HEK293 (cell line): ENCODE measurements around the gene PRSS3.

Source experiments
- BCL11A ChIP-seq: fragments of 450-650 bp; formaldehyde crosslinking; IDR thresholded peaks from 2 replicates; pipeline ENCODE4 v1.5.1; 2016; ENCODE audit warnings: low read depth, missing biosample characterization, missing genetic modification characterization
- ELK4 ChIP-seq: IDR thresholded peaks from 2 replicates; pipeline ENCODE4 v1.6.1; 2011; ENCODE audit warnings: mild to moderate bottlenecking, low read depth, low read length, borderline replicate concordance
- GLI4 ChIP-seq: fragments of 450-650 bp; formaldehyde crosslinking; IDR thresholded peaks from 2 replicates; pipeline ENCODE4 v1.5.1; 2016; ENCODE audit warnings: missing biosample characterization, missing genetic modification characterization
- HIC1 ChIP-seq: fragments of 450-650 bp; formaldehyde crosslinking; IDR thresholded peaks from 2 replicates; pipeline ENCODE4 v1.5.1; 2016; ENCODE audit warnings: missing biosample characterization, missing genetic modification characterization
- HOXA7 ChIP-seq: sonication (generic); formaldehyde crosslinking; IDR thresholded peaks from 2 replicates; pipeline ENCODE4 v1.8.1; 2022; ENCODE audit warnings: missing genetic modification reagents, borderline replicate concordance
- IKZF3 ChIP-seq: fragments of 450-650 bp; IDR thresholded peaks from 2 replicates; pipeline ENCODE4 v1.5.0; 2018; ENCODE audit warnings: missing biosample characterization, mild to moderate bottlenecking, missing genetic modification characterization, moderate library complexity
- MYNN ChIP-seq: fragments of 450-650 bp; formaldehyde crosslinking; IDR thresholded peaks from 2 replicates; pipeline ENCODE4 v1.5.1; 2016; ENCODE audit warnings: missing biosample characterization, missing genetic modification characterization, borderline replicate concordance
- PRDM10 ChIP-seq: fragments of 450-650 bp; formaldehyde crosslinking; IDR thresholded peaks from 2 replicates; pipeline ENCODE4 v1.5.1; 2016; ENCODE audit warnings: missing biosample characterization, missing genetic modification characterization
- PRDM4 ChIP-seq: fragments of 450-650 bp; formaldehyde crosslinking; IDR thresholded peaks from 2 replicates; pipeline ENCODE4 v1.5.1; 2017; ENCODE audit warnings: missing biosample characterization, missing genetic modification characterization
- SALL2 ChIP-seq: fragments of 450-650 bp; formaldehyde crosslinking; IDR thresholded peaks from 2 replicates; pipeline ENCODE4 v1.5.0; 2017; ENCODE audit warnings: missing biosample characterization, mild to moderate bottlenecking, missing genetic modification characterization, borderline replicate concordance
- SP2 ChIP-seq: fragments of 450-650 bp; formaldehyde crosslinking; IDR thresholded peaks from 2 replicates; pipeline ENCODE4 v1.5.1; 2016; ENCODE audit warnings: missing biosample characterization, missing genetic modification characterization
- SP7 ChIP-seq: fragments of 450-650 bp; formaldehyde crosslinking; IDR thresholded peaks from 2 replicates; pipeline ENCODE4 v1.5.1; 2016; ENCODE audit warnings: missing biosample characterization, missing genetic modification characterization
- ZBTB20 ChIP-seq: fragments of 450-650 bp; formaldehyde crosslinking; IDR thresholded peaks from 2 replicates; pipeline ENCODE4 v1.5.1; 2016; ENCODE audit warnings: missing biosample characterization, missing genetic modification characterization
- ZBTB26 ChIP-seq: fragments of 450-650 bp; formaldehyde crosslinking; optimal IDR thresholded peaks from 2 replicates; pipeline ENCODE3; 2016; ENCODE audit warnings: missing biosample characterization, mild to moderate bottlenecking, missing genetic modification characterization
- ZNF362 ChIP-seq: fragments of 450-650 bp; formaldehyde crosslinking; IDR thresholded peaks from 2 replicates; pipeline ENCODE4 v1.5.1; 2016; ENCODE audit warnings: missing biosample characterization, missing genetic modification characterization
- ZNF366 ChIP-seq: fragments of 450-650 bp; formaldehyde crosslinking; conservative IDR thresholded peaks from 2 replicates; pipeline ENCODE4 v1.5.1; 2016; ENCODE audit warnings: missing biosample characterization, missing genetic modification characterization
- ZNF391 ChIP-seq: fragments of 450-650 bp; formaldehyde crosslinking; IDR thresholded peaks from 2 replicates; pipeline ENCODE4 v1.5.1; 2016; ENCODE audit warnings: low read depth, missing biosample characterization, missing genetic modification characterization, borderline replicate concordance
- ZNF488 ChIP-seq: fragments of 450-650 bp; formaldehyde crosslinking; IDR thresholded peaks from 2 replicates; pipeline ENCODE4 v1.5.1; 2016; ENCODE audit warnings: missing biosample characterization, missing genetic modification characterization
- ZNF785 ChIP-seq: fragments of 450-650 bp; formaldehyde crosslinking; IDR thresholded peaks from 2 replicates; pipeline ENCODE4 v1.5.1; 2016; ENCODE audit warnings: missing biosample characterization, missing genetic modification characterization
- ZSCAN4 ChIP-seq: fragments of 450-650 bp; formaldehyde crosslinking; IDR thresholded peaks from 2 replicates; pipeline ENCODE4 v1.5.1; 2017; ENCODE audit warnings: missing biosample characterization, missing genetic modification characterization
- ZSCAN5A ChIP-seq: fragments of 450-650 bp; formaldehyde crosslinking; IDR thresholded peaks from 2 replicates; pipeline ENCODE4 v1.5.1; 2016; ENCODE audit warnings: missing biosample characterization, missing genetic modification characterization
- ZXDB ChIP-seq: fragments of 450-650 bp; formaldehyde crosslinking; IDR thresholded peaks from 2 replicates; pipeline ENCODE4 v1.5.1; 2016; ENCODE audit warnings: missing biosample characterization, missing genetic modification characterization

The PRSS3 gene

GRCh38 chr9:33816327-33817252 is 21.2 kb downstream of the PRSS3 start, which contains the start of gene UBE2R2 (continued):
- TF ChIP-seq ZSCAN5A (tag by site-specific recombination) (no peak), MYNN (tag by site-specific recombination) (no peak), SP2 (tag by site-specific recombination) (peak; percentile 77), ZNF488 (tag by site-specific recombination) (no peak), ZXDB (tag by site-specific recombination) (peak; percentile 84), ZNF785 (tag by site-specific recombination) (peak; percentile 45; the same call in 1 of the 2 replicates), ZNF362 (tag by site-specific recombination) (no peak), ZBTB20 (tag by site-specific recombination) (peak; percentile 78), SP7 (tag by site-specific recombination) (peak; percentile 73), IKZF3 (tag by site-specific recombination) (peak; percentile 76), ZSCAN4 (tag by site-specific recombination) (no peak), PRDM4 (0 out of 2 replicates have a peak, but pooled peaks have one; percentile 41), SALL2 (no peak), ZNF366 (peak; percentile 87), ZBTB26 (tag by site-specific recombination) (peak; percentile 92), PRDM10 (tag by site-specific recombination) (peak; percentile 31; the same call in 1 of the 2 replicates), HIC1 (tag by site-specific recombination) (peak; percentile 86), GLI4 (tag by site-specific recombination) (no peak), ELK4 (no peak), HOXA7 (CRISPR knock-in tag) (no peak), BCL11A (tag by site-specific recombination) (no peak), ZNF391 (tag by site-specific recombination) (no peak)
